ENCODE results near the gene NECAP2. TPM values are rescaled to one million over a fixed set of nuclear protein-coding genes. Genes with fewer than 3 reads are reported as not detected.
A peak's percentile ranks its signal among the peaks of the same experiment; 100 is the strongest.
"Not testable (repeated sequence)": the region's sequence is repeated elsewhere in the genome, so short reads cannot be mapped to it uniquely, and the experiment has no call there.

Gene NECAP2
- total RNA-seq, 2 experiments from 2014 or later, result 53.1 to 54.7 TPM

- Mint-ChIP-seq H3K27me3 (no peaks in the 10 kb centered on the region), H3K36me3 (ENCODE audit: low read depth) (peaks cover 39% of the 10 kb centered on the region), H3K4me3 (no peak overlapping the region), H3K4me1 (ENCODE audit: low read depth) (peaks cover 18% of the 10 kb centered on the region), H3K27ac (peak overlapping the region; percentile 32), H3K9me3 (no peaks in the 10 kb centered on the region)
- no peak for TF ChIP-seq CTCF (IDR thresholded peaks at IDR 0.05)
- DNase-seq, result no peak
- ChIA-PET CTCF (interaction anchor here (0.9 to 1.1 kb wide), 2 partner anchors 11 to 27 kb away, joined by 3 to 5 read pairs; partner anchors contain the start of gene NECAP2), POLR2A (no interaction called here)
- intact Hi-C loops (cut with micrococcal nuclease), result no loop called here
- ATAC-seq, result peak; percentile 34
Measured at GRCh38 chr1:16451841-16452528, 11.5 kb downstream of the NECAP2 start.

GRCh38 chr1:16454909-16455308 lies 14.4 kb downstream of the NECAP2 start:
- DNase-seq; H3K27me3 Mint-ChIP-seq; CTCF ChIA-PET; ATAC-seq; H3K27ac Mint-ChIP-seq; POLR2A ChIA-PET; H3K9me3 Mint-ChIP-seq; intact Hi-C loops (cut with micrococcal nuclease); H3K4me3 Mint-ChIP-seq: not testable (repeated sequence)
- peaks cover 34% of the 10 kb centered on the region for H3K36me3 Mint-ChIP-seq (ENCODE audit: low read depth)
- H3K4me1 Mint-ChIP-seq (ENCODE audit: low read depth), result peaks cover 14% of the 10 kb centered on the region

GRCh38 chr1:16456151-16456550 lies 15.6 kb downstream of the NECAP2 start:
- H3K27me3 Mint-ChIP-seq; DNase-seq; H3K27ac Mint-ChIP-seq; H3K4me3 Mint-ChIP-seq; H3K4me1 Mint-ChIP-seq (ENCODE audit: low read depth); H3K9me3 Mint-ChIP-seq; intact Hi-C loops (cut with micrococcal nuclease); ATAC-seq; POLR2A ChIA-PET: not testable (repeated sequence)
- H3K36me3 Mint-ChIP-seq (ENCODE audit: low read depth), result peaks cover 37% of the 10 kb centered on the region
- CTCF ChIA-PET, result interaction anchor here (0.6 kb wide), 1 partner anchor 25 kb away, joined by 3 read pairs; no protein-coding TSS in a partner anchor

GRCh38 chr1:16458831-16459230 lies 18.3 kb downstream of the NECAP2 start:
- no peaks in the 10 kb centered on the region for H3K27me3 Mint-ChIP-seq
- no peak for TF ChIP-seq CTCF (IDR thresholded peaks at IDR 0.05)
- no peak for ATAC-seq
- intact Hi-C loops (cut with micrococcal nuclease), result no loop called here
- peak overlapping the region; percentile 15 for H3K27ac Mint-ChIP-seq
- POLR2A ChIA-PET, result interaction anchor here (2.7 kb wide), 1 partner anchor 18 kb away, joined by 11 read pairs; the partner anchor contains the start of gene NECAP2
- CTCF ChIA-PET, result interaction anchor here (2.7 kb wide), 1 partner anchor 19 kb away, joined by 10 read pairs; the partner anchor contains the start of gene NECAP2
- no peaks in the 10 kb centered on the region for H3K4me1 Mint-ChIP-seq (ENCODE audit: low read depth)
- DNase-seq, result no peak
- H3K36me3 Mint-ChIP-seq (ENCODE audit: low read depth), result peaks cover 39% of the 10 kb centered on the region
- no peaks in the 10 kb centered on the region for H3K9me3 Mint-ChIP-seq
- no peak overlapping the region for H3K4me3 Mint-ChIP-seq

- ChIA-PET CTCF (interaction anchor here (2.7 kb wide), 1 partner anchor 19 kb away, joined by 10 read pairs; the partner anchor contains the start of gene NECAP2), POLR2A (interaction anchor here (2.7 kb wide), 1 partner anchor 18 kb away, joined by 11 read pairs; the partner anchor contains the start of gene NECAP2)
- Mint-ChIP-seq H3K27ac (no peak overlapping the region), H3K36me3 (ENCODE audit: low read depth) (peaks cover 39% of the 10 kb centered on the region), H3K4me1 (ENCODE audit: low read depth) (no peaks in the 10 kb centered on the region), H3K9me3 (no peaks in the 10 kb centered on the region), H3K27me3 (no peaks in the 10 kb centered on the region), H3K4me3 (no peak overlapping the region)
- no peak for DNase-seq
- no peak for ATAC-seq
- no peak for TF ChIP-seq CTCF (IDR thresholded peaks at IDR 0.05)
- intact Hi-C loops (cut with micrococcal nuclease), result no loop called here
Measured at GRCh38 chr1:16459352-16459925, 18.9 kb downstream of the NECAP2 start.

- no peaks in the 10 kb centered on the region for H3K9me3 Mint-ChIP-seq
- CTCF ChIA-PET, result no interaction called here
- H3K27me3 Mint-ChIP-seq, result no peaks in the 10 kb centered on the region
- POLR2A ChIA-PET, result interaction anchor here (1.0 to 1.1 kb wide), 2 partner anchors 12 to 18 kb away, joined by 3 to 6 read pairs; no protein-coding TSS in a partner anchor
- ATAC-seq (no peak), DNase-seq (no peak)
- peak overlapping the region; percentile 59 for H3K27ac Mint-ChIP-seq
- intact Hi-C loops (cut with micrococcal nuclease), result no loop called here
- peaks cover 32% of the 10 kb centered on the region for H3K36me3 Mint-ChIP-seq (ENCODE audit: low read depth)
- no peak for TF ChIP-seq CTCF (IDR thresholded peaks at IDR 0.05)
- no peaks in the 10 kb centered on the region for H3K4me1 Mint-ChIP-seq (ENCODE audit: low read depth)
- H3K4me3 Mint-ChIP-seq, result no peak overlapping the region
Measured at GRCh38 chr1:16461681-16462080, 21.2 kb downstream of the NECAP2 start.

Data from activated CD8-positive, alpha-beta T cell treated with anti-CD3 and anti-CD28 coated beads for 36 hours (primary cell).